ENCODE measurements around the gene CTTNBP2NL.

The CTTNBP2NL gene

GRCh38 chr1:112395821-112396652, at the start of gene CTTNBP2NL:
Gene CTTNBP2NL (plus strand): TSS chr1:112396214. CDS start chr1:112416166, 19,952 bp downstream.
- peak; percentile 97 for DNase-seq (ENCODE audit: low spot score)

- no peak for DNase-seq (ENCODE audit: low spot score)
Observed at GRCh38 chr1:112346801-112347350, 49.1 kb upstream of the CTTNBP2NL start.

- no peak for DNase-seq (ENCODE audit: low spot score)
Observed at GRCh38 chr1:112356765-112357164, 39.2 kb upstream of the CTTNBP2NL start.

- no peak for DNase-seq (ENCODE audit: low spot score)
Observed at GRCh38 chr1:112357467-112357866, 38.5 kb upstream of the CTTNBP2NL start.

GRCh38 chr1:112358061-112358770, 37.8 kb upstream of the CTTNBP2NL start:
- no peak for DNase-seq (ENCODE audit: low spot score)

- peak; percentile 69 for DNase-seq (ENCODE audit: low spot score)
Observed at GRCh38 chr1:112358798-112359408, 37.1 kb upstream of the CTTNBP2NL start.

- DNase-seq (ENCODE audit: low spot score) = no peak
Observed at GRCh38 chr1:112359961-112360767, 35.9 kb upstream of the CTTNBP2NL start.

GRCh38 chr1:112363636-112364035, 32.4 kb upstream of the CTTNBP2NL start:
- no peak for DNase-seq (ENCODE audit: low spot score)

- no peak for DNase-seq (ENCODE audit: low spot score)
Observed at GRCh38 chr1:112368198-112368597, 27.8 kb upstream of the CTTNBP2NL start.

- peak; percentile 93 for DNase-seq (ENCODE audit: low spot score)
Observed at GRCh38 chr1:112369392-112370285, 26.4 kb upstream of the CTTNBP2NL start.

- DNase-seq (ENCODE audit: low spot score) = no peak
Observed at GRCh38 chr1:112370996-112371395, 25.0 kb upstream of the CTTNBP2NL start.

GRCh38 chr1:112371775-112372174, 24.2 kb upstream of the CTTNBP2NL start:
- no peak for DNase-seq (ENCODE audit: low spot score)

GRCh38 chr1:112373806-112374205, 22.2 kb upstream of the CTTNBP2NL start:
- no peak for DNase-seq (ENCODE audit: low spot score)

- DNase-seq (ENCODE audit: low spot score) = no peak
Observed at GRCh38 chr1:112375701-112376100, 20.3 kb upstream of the CTTNBP2NL start.

GRCh38 chr1:112380356-112380755, 15.7 kb upstream of the CTTNBP2NL start:
- DNase-seq (ENCODE audit: low spot score) = no peak

GRCh38 chr1:112381324-112382076, 14.5 kb upstream of the CTTNBP2NL start:
- no peak for DNase-seq (ENCODE audit: low spot score)

GRCh38 chr1:112383759-112384370, 12.1 kb upstream of the CTTNBP2NL start:
- DNase-seq (ENCODE audit: low spot score) = no peak

GRCh38 chr1:112386024-112386723, 9.8 kb upstream of the CTTNBP2NL start:
- DNase-seq (ENCODE audit: low spot score) = no peak
